Measurements from ENCODE around the gene ART5.

GRCh38 chr11:3645552-3645951 lies 3.8 kb upstream of the ART5 start:
- no peak for TF ChIP-seq EP300 (IDR thresholded peaks at IDR 0.05)
- TF ChIP-seq POLR2A (IDR thresholded peaks at IDR 0.05), result no peak
- TF ChIP-seq CTCF (IDR thresholded peaks at IDR 0.05), result no peak
- no peak for TF ChIP-seq POLR2AphosphoS5 (IDR thresholded peaks at IDR 0.05)
